Mesendoderm (in vitro differentiated cells): ENCODE data around the gene ZSCAN10.
"Not testable (repeated sequence)": the region's sequence is repeated elsewhere in the genome, so short reads cannot be mapped to it uniquely, and the experiment has no call there.

ENCODE experiments used
- DNase-seq: peaks from one replicate; pipeline ENCODE4 v3.0.0; 2013
- H2AK5ac ChIP-seq: 2 replicates; pipeline ENCODE4 v1.6.1; 2013; ENCODE audit warnings: low read length, inconsistent platforms
- H2BK120ac ChIP-seq: 2 replicates; pipeline ENCODE4 v1.6.1; 2013; ENCODE audit warnings: low read depth, mild to moderate bottlenecking, low read length, moderate library complexity, mixed read lengths
- H2BK15ac ChIP-seq: replicated peaks from 2 replicates; pipeline ENCODE4 v1.6.1; 2013; ENCODE audit warnings: low read depth, mild to moderate bottlenecking, moderate library complexity
- H2BK5ac ChIP-seq: 2 replicates; pipeline ENCODE4 v1.6.1; 2013; ENCODE audit warnings: low read length, inconsistent platforms
- H3K18ac ChIP-seq: 2 replicates; pipeline ENCODE4 v1.6.1; 2013; ENCODE audit warnings: mild to moderate bottlenecking, low read length, mixed read lengths
- H3K23ac ChIP-seq: one replicate; pipeline ENCODE4 v1.6.1; 2013; ENCODE audit warnings: low read length
- H3K27ac ChIP-seq: 2 replicates; pipeline ENCODE4 v1.5.1; 2013; ENCODE audit warnings: low read depth, mild to moderate bottlenecking, inconsistent platforms, low read length, moderate library complexity
- H3K27me3 ChIP-seq: 2 replicates; pipeline ENCODE4 v1.6.1; 2013; ENCODE audit warnings: low read length, control low read depth, mild to moderate bottlenecking, inconsistent platforms; ENCODE audit not compliant: insufficient read depth, poor library complexity
- H3K36me3 ChIP-seq: 2 replicates; pipeline ENCODE4 v1.6.1; 2013; ENCODE audit warnings: low read length, inconsistent platforms; ENCODE audit not compliant: control insufficient read depth, insufficient read depth
- H3K4ac ChIP-seq: one replicate; pipeline ENCODE4 v1.6.1; 2013; ENCODE audit warnings: low read depth, mild to moderate bottlenecking, low read length, moderate library complexity
- H3K4me1 ChIP-seq: 2 replicates; pipeline ENCODE4 v1.6.1; 2013; ENCODE audit warnings: low read depth, low read length, inconsistent platforms; ENCODE audit not compliant: control insufficient read depth
- H3K4me2 ChIP-seq: 2 replicates; pipeline ENCODE4 v1.6.1; 2013; ENCODE audit warnings: low read length
- H3K4me3 ChIP-seq: 2 replicates; pipeline ENCODE4 v1.5.1; 2013; ENCODE audit warnings: mild to moderate bottlenecking, low read length
- H3K56ac ChIP-seq: one replicate; pipeline ENCODE4 v1.6.1; 2013; ENCODE audit warnings: low read length
- H3K79me1 ChIP-seq: 2 replicates; pipeline ENCODE4 v1.6.1; 2013; ENCODE audit warnings: low read length, inconsistent platforms
- H3K79me2 ChIP-seq: 2 replicates; pipeline ENCODE4 v1.6.1; 2013; ENCODE audit warnings: mild to moderate bottlenecking, low read length; ENCODE audit not compliant: control insufficient read depth, insufficient read depth
- H3K9ac ChIP-seq: 2 replicates; pipeline ENCODE4 v1.6.1; 2013; ENCODE audit warnings: low read length, inconsistent platforms
- H4K5ac ChIP-seq: one replicate; pipeline ENCODE4 v1.6.1; 2013; ENCODE audit warnings: low read length
- H4K8ac ChIP-seq: one replicate; pipeline ENCODE4 v1.6.1; 2013; ENCODE audit warnings: low read depth, mild to moderate bottlenecking, control low read depth, low read length, moderate library complexity
- WGBS: extraction: QIAGEN DNeasy Blood & Tissue Kit; methylation state at CpG from one replicate; pipeline ENCODE4 v1.1.7; 2013; ENCODE audit warnings: low lambda C conversion rate, missing lambda C conversion rate; ENCODE audit not compliant: insufficient coverage; ENCODE audit errors: extremely low coverage; 5-methylcytosine and 5-hydroxymethylcytosine counted together

Gene ZSCAN10

DNA sequence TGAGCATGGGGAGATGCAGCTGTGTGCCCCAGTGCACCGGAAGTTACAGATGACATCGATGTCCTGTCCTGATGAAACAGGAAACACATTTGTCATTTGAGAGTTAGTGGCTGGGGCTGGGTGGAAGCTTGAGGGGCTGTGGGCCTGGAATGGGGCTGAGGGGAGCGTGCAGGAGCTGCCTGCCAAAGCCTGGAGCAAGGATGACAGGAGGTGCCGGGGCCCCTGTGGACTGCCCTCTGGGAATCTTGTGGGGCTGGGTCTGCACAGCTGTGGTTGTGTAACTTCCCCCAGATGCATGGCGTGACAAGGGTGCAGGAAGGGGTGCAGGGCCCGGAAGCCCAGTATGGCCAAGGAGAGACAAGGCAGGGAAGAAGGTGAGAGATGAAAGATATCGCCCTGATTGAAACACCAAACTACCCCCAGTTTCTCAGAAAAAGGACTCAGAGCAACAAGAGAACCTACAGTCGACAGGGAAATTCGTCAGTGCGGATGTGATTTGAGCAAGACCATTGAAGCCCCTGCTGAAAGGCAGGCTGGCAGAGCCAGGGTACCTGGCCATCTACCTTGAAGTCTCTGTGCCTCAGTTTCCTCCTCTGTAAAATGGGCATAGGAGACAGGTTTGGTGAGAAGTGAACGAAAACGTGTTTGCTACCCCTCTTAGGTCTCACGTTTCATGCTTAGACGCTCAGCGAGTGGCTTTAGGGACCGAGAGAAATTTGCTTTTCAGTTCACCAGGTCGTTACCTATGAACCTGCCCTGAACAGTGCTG is 43.9 kb downstream of the ZSCAN10 start:
- Histone ChIP-seq H2BK5ac (no peak overlapping the region), H2BK120ac (no peak overlapping the region), H3K4ac (no peak overlapping the region), H3K79me1 (no peaks in the 10 kb centered on the region), H3K56ac (peak overlapping the region; percentile 3), H4K8ac (no peak overlapping the region), H3K36me3 (no peaks in the 10 kb centered on the region), H3K79me2 (no peaks in the 10 kb centered on the region), H3K4me3 (no peak overlapping the region), H3K27ac (no peak overlapping the region), H3K4me1 (no peaks in the 10 kb centered on the region), H3K27me3 (no peaks in the 10 kb centered on the region), H3K18ac (no peak overlapping the region), H2BK15ac (no peak overlapping the region), H3K9ac (no peak overlapping the region), H4K5ac (no peak overlapping the region), H2AK5ac (no peak overlapping the region), H3K23ac (no peak overlapping the region), H3K4me2 (no peak overlapping the region)
- WGBS: no CpG with 5 or more reads among the region's 17 CpGs
- no peak for DNase-seq

DNA sequence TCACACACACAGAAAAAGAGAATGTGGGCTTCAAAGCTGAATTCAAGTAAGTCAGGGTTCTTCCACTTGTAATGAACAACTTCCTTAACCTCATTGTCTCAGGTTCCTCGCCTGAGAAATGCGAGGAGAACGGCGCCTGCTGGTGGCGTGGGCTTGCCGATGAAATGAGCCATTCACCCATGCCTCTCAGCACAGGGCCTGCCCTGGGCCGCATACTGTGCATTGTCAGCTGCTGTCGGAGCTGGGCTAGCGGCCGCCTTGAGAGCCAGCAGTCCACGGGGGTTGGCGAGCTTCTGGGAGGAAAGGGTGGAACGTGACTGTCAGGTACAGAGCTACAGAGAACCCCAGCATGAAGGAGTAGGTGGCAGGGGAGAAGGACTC is 45.8 kb downstream of the ZSCAN10 start:
- H3K18ac ChIP-seq, H4K5ac ChIP-seq: not testable (repeated sequence)
- no CpG with 5 or more reads among the region's 13 CpGs for WGBS

DNA sequence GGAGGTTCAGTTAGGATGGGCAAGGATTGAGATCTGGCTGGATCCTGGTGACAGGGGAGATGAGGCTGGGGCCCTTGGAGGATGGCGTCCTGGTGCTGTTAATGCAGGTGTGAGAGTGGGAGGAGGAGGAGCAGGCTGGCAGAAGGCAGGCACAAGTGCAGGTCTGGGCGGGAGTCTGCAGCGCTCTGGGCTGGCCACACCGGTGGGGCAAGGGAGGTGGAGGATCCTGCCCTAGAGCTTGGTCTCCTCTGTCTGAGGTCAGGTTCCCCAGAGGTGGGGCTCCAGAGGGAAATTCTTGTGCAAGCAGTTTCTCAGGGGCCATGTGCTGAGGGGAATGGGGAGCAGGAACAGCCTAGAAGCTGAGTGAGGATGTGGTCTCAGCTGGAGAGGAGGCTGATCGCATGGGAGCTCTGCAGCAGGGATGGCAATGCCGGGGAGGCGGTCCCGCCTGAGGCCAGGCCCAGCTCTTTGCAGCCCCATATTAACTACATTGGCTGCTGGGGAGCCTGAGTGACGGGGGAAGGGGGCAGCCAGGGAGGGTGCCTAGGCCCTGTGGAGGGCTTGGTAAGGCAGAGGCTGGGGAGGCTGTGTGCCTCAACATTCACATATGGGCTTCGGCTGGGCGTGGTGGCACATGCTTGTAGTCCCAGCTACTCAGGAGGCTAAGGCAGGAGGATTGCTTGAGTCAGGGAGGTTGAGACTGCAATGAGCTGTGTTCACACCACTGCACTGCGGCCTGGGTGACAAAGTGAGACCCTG is 46.3 kb downstream of the ZSCAN10 start:
- H4K8ac ChIP-seq, H2BK15ac ChIP-seq, H3K4me3 ChIP-seq: not testable (repeated sequence)

More for the DNA sequence above, 45.8 kb downstream of the ZSCAN10 start:
- not testable (repeated sequence) for H3K27ac ChIP-seq, H3K36me3 ChIP-seq, H3K4me1 ChIP-seq, H3K27me3 ChIP-seq, H2BK5ac ChIP-seq, H3K4me2 ChIP-seq, H3K9ac ChIP-seq, H3K79me1 ChIP-seq, H3K4ac ChIP-seq, H3K4me3 ChIP-seq, H2BK15ac ChIP-seq, H2AK5ac ChIP-seq, H3K56ac ChIP-seq, H2BK120ac ChIP-seq, H4K8ac ChIP-seq, DNase-seq, H3K23ac ChIP-seq, H3K79me2 ChIP-seq

DNA sequence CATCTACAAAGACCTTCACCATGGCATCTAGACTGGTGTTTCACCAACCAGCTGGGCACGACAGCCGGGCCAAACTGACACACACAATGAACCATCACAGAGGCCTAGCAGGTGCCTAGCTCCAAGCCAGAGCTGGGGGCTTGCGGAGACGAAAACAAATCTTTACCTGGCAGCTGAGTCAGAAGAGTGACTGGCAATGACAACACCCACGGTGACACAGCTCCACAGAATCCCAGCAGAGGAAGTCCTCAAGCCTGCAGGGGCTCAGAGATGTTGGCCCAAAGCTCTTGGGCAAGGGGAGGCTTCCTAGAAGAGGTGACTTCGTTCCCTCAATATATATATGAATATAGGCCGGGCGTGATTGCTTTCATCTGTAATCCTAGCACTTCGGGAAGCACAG is 47.6 kb downstream of the ZSCAN10 start:
- Histone ChIP-seq H4K5ac (no peak overlapping the region), H2AK5ac (no peak overlapping the region), H3K56ac (no peak overlapping the region), H3K4ac (no peak overlapping the region), H3K23ac (no peak overlapping the region), H3K4me1 (no peaks in the 10 kb centered on the region), H3K27ac (no peak overlapping the region), H3K4me2 (no peak overlapping the region), H3K27me3 (peaks cover 4% of the 10 kb centered on the region), H4K8ac (no peak overlapping the region), H2BK5ac (no peak overlapping the region), H3K79me2 (no peaks in the 10 kb centered on the region), H3K4me3 (no peak overlapping the region), H3K9ac (no peak overlapping the region), H2BK120ac (no peak overlapping the region), H3K79me1 (no peaks in the 10 kb centered on the region), H3K18ac (no peak overlapping the region), H3K36me3 (no peaks in the 10 kb centered on the region), H2BK15ac (no peak overlapping the region)
- no peak for DNase-seq
- WGBS: no CpG with 5 or more reads among the region's 9 CpGs

More for the DNA sequence above, 46.3 kb downstream of the ZSCAN10 start:
- DNase-seq, H3K56ac ChIP-seq, H2AK5ac ChIP-seq, H3K4me2 ChIP-seq, H3K27me3 ChIP-seq, H3K27ac ChIP-seq, H3K9ac ChIP-seq, H3K79me1 ChIP-seq, H3K79me2 ChIP-seq, H3K4me1 ChIP-seq, H4K5ac ChIP-seq, H3K18ac ChIP-seq, H3K36me3 ChIP-seq, H3K4ac ChIP-seq, H2BK120ac ChIP-seq, H2BK5ac ChIP-seq, H3K23ac ChIP-seq: not testable (repeated sequence)
- WGBS: no CpG with 5 or more reads among the region's 12 CpGs

DNA sequence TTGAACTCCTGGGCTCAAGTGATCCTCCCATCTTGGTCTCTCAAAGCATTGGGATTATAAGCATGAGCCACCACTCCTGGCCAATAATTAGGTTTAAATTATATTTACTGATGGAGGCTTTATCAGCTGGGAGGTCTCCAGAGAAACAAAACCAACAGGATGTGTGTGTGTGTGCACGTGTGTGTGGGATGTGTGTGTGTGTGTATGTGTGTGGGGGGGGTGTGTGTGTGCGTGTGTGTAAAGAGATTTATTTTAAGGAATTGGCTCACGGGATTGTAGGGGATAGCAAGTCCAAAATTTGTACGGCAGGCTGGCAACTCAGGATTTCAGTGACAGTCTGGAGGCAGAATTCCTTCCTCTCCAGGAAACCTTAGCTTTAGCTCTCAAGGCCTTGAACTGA is 48.1 kb downstream of the ZSCAN10 start:
- H2AK5ac ChIP-seq: no peak overlapping the region

More for the DNA sequence above, 48.1 kb downstream of the ZSCAN10 start:
- no peak overlapping the region for H3K27ac ChIP-seq
- H3K79me1 ChIP-seq: no peaks in the 10 kb centered on the region
- H3K4me3 ChIP-seq: no peak overlapping the region
- H3K36me3 ChIP-seq: no peaks in the 10 kb centered on the region
- no peak overlapping the region for H3K18ac ChIP-seq
- H3K4me1 ChIP-seq: no peaks in the 10 kb centered on the region
- H3K23ac ChIP-seq: no peak overlapping the region
- no peaks in the 10 kb centered on the region for H3K79me2 ChIP-seq
- DNase-seq: no peak
- no peak overlapping the region for H3K9ac ChIP-seq
- WGBS: 100% methylated on average over 2 of the region's 4 CpGs
- no peak overlapping the region for H3K4ac ChIP-seq
- H2BK15ac ChIP-seq: no peak overlapping the region
- H4K8ac ChIP-seq: no peak overlapping the region
- H3K56ac ChIP-seq: no peak overlapping the region
- H2BK5ac ChIP-seq: no peak overlapping the region
- H2BK120ac ChIP-seq: no peak overlapping the region
- no peak overlapping the region for H3K4me2 ChIP-seq
- peaks cover 4% of the 10 kb centered on the region for H3K27me3 ChIP-seq
- no peak overlapping the region for H4K5ac ChIP-seq
